ENCODE results near the gene ANO7. TPM values are rescaled to one million over a fixed set of nuclear protein-coding genes. Genes with fewer than 3 reads are reported as not detected.

The ANO7 gene
- total and polyA plus RNA-seq, 2 experiments from 2014 or later: 0.22 to 2.6 TPM

GRCh38 chr2:241198381-241199279, 10.2 kb downstream of the ANO7 start:
- no peak for DNase-seq

GRCh38 chr2:241199286-241199685, 10.8 kb downstream of the ANO7 start:
- H2AFZ ChIP-seq: no peak overlapping the region
- no peaks in the 10 kb centered on the region for H3K9me2 ChIP-seq (ENCODE audit: insufficient read depth)
- H3F3A ChIP-seq (ENCODE audit: insufficient read depth): no peaks in the 10 kb centered on the region
- no peak for DNase-seq
- H3K79me2 ChIP-seq (ENCODE audit: insufficient read depth): no peaks in the 10 kb centered on the region
- TF ChIP-seq EZH2phosphoT487 (IDR thresholded peaks at IDR 0.05; ENCODE audit: insufficient read depth, low read depth) (no peak), EZH2 (IDR thresholded peaks at IDR 0.05; ENCODE audit: insufficient read depth, poor library complexity, severe bottlenecking) (no peak)
- H3K4me2 ChIP-seq (ENCODE audit: unreplicated experiment): no peak overlapping the region
- no peak overlapping the region for H3K27ac ChIP-seq
- no peaks in the 10 kb centered on the region for H3K4me1 ChIP-seq (ENCODE audit: insufficient read depth)
- no peaks in the 10 kb centered on the region for H3K9me3 ChIP-seq (ENCODE audit: low read depth)
- H3K9ac ChIP-seq: no peak overlapping the region
- H3K27me3 ChIP-seq (replicated peaks; ENCODE audit: insufficient read depth): no peaks in the 10 kb centered on the region
- no peaks in the 10 kb centered on the region for H4K20me1 ChIP-seq (ENCODE audit: insufficient read depth)
- no peaks in the 10 kb centered on the region for H3K36me3 ChIP-seq (ENCODE audit: low read depth)
- no peak overlapping the region for H3K4me3 ChIP-seq
- WGBS, 2 experiments (ENCODE audit: low coverage in 1 of 2, low lambda C conversion rate in 2 of 2, missing lambda C conversion rate in 2 of 2): 78% methylated on average over 11 to 13 of the region's 16 CpGs
- in situ Hi-C loops (cut with MboI): no loop called here

More at GRCh38 chr2:241198381-241199279, 10.2 kb downstream of the ANO7 start:
- H3K36me3 ChIP-seq (ENCODE audit: low read depth): no peaks in the 10 kb centered on the region
- no peak overlapping the region for H2AFZ ChIP-seq
- H3K79me2 ChIP-seq (ENCODE audit: insufficient read depth): no peaks in the 10 kb centered on the region
- H3K9me2 ChIP-seq (ENCODE audit: insufficient read depth): no peaks in the 10 kb centered on the region
- no peaks in the 10 kb centered on the region for H4K20me1 ChIP-seq (ENCODE audit: insufficient read depth)
- no peak overlapping the region for H3K4me3 ChIP-seq
- H3K4me1 ChIP-seq (ENCODE audit: insufficient read depth): no peaks in the 10 kb centered on the region
- in situ Hi-C loops (cut with MboI): no loop called here
- TF ChIP-seq EZH2 (IDR thresholded peaks at IDR 0.05; ENCODE audit: insufficient read depth, poor library complexity, severe bottlenecking): no peak
- TF ChIP-seq EZH2phosphoT487 (IDR thresholded peaks at IDR 0.05; ENCODE audit: insufficient read depth, low read depth): no peak
- WGBS, 2 experiments (ENCODE audit: low coverage in 1 of 2, low lambda C conversion rate in 2 of 2, missing lambda C conversion rate in 2 of 2): 67 to 69% methylated on average over 27 of the region's 27 CpGs
- H3K9ac ChIP-seq: no peak overlapping the region
- H3K27ac ChIP-seq: no peak overlapping the region
- H3F3A ChIP-seq (ENCODE audit: insufficient read depth): no peaks in the 10 kb centered on the region
- no peaks in the 10 kb centered on the region for H3K27me3 ChIP-seq (replicated peaks; ENCODE audit: insufficient read depth)
- no peak overlapping the region for H3K4me2 ChIP-seq (ENCODE audit: unreplicated experiment)
- no peaks in the 10 kb centered on the region for H3K9me3 ChIP-seq (ENCODE audit: low read depth)

GRCh38 chr2:241199897-241200821, 11.7 kb downstream of the ANO7 start:
- no peaks in the 10 kb centered on the region for H3K4me1 ChIP-seq (ENCODE audit: insufficient read depth)
- H3K27ac ChIP-seq: no peak overlapping the region
- 80 to 82% methylated on average over 42 of the region's 42 CpGs for WGBS, 2 experiments (ENCODE audit: low coverage in 1 of 2, low lambda C conversion rate in 2 of 2, missing lambda C conversion rate in 2 of 2)
- H3K79me2 ChIP-seq (ENCODE audit: insufficient read depth): no peaks in the 10 kb centered on the region
- no peaks in the 10 kb centered on the region for H3K9me3 ChIP-seq (ENCODE audit: low read depth)
- no peak for TF ChIP-seq EZH2phosphoT487 (IDR thresholded peaks at IDR 0.05; ENCODE audit: insufficient read depth, low read depth)
- TF ChIP-seq EZH2 (IDR thresholded peaks at IDR 0.05; ENCODE audit: insufficient read depth, poor library complexity, severe bottlenecking): no peak
- H3K36me3 ChIP-seq (ENCODE audit: low read depth): no peaks in the 10 kb centered on the region
- no peaks in the 10 kb centered on the region for H4K20me1 ChIP-seq (ENCODE audit: insufficient read depth)
- H3K9me2 ChIP-seq (ENCODE audit: insufficient read depth): no peaks in the 10 kb centered on the region
- no peak for DNase-seq
- H3K4me2 ChIP-seq (ENCODE audit: unreplicated experiment): no peak overlapping the region
- H3K4me3 ChIP-seq: no peak overlapping the region
- H2AFZ ChIP-seq: no peak overlapping the region
- no peak overlapping the region for H3K9ac ChIP-seq
- in situ Hi-C loops (cut with MboI): no loop called here
- no peaks in the 10 kb centered on the region for H3K27me3 ChIP-seq (replicated peaks; ENCODE audit: insufficient read depth)
- H3F3A ChIP-seq (ENCODE audit: insufficient read depth): no peaks in the 10 kb centered on the region

DNA sequence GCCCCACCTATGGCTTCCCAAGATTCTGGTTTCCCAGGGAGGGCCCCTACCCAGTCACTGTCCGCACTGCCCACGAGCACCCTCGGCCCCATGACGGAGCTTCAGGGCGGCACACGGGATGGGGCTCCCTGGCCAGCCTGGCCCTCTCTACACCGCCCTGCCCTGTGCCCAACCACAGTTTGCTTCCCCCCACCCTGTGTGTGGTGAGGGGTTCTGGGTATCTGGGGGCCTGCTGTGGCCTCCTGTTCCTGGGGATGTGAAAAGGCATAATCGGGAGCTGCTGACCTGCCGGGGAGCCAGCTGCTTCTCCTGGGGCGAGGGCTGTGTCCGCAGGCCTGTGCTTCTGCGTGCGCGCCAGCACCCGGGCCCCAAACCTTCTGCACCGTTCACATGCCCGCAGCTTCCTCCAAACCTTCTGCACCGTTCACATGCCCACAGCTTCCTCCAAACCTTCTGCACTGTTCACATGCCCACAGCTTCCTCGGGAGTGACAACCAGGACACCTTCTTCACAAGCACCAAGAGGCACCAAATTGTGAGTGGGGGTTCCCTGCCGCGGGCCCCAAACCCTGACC, 12.4 kb downstream of the ANO7 start:
- H3K4me2 ChIP-seq (ENCODE audit: unreplicated experiment): no peak overlapping the region
- no peak for DNase-seq
- WGBS, 2 experiments (ENCODE audit: low coverage in 1 of 2, low lambda C conversion rate in 2 of 2, missing lambda C conversion rate in 2 of 2): 89 to 90% methylated on average over 21 of the region's 21 CpGs
- no peak overlapping the region for H3K9ac ChIP-seq
- H3K27ac ChIP-seq: no peak overlapping the region
- no peak overlapping the region for H3K4me3 ChIP-seq
- no peaks in the 10 kb centered on the region for H4K20me1 ChIP-seq (ENCODE audit: insufficient read depth)
- no peak overlapping the region for H2AFZ ChIP-seq
- H3K9me2 ChIP-seq (ENCODE audit: insufficient read depth): no peaks in the 10 kb centered on the region
- H3K4me1 ChIP-seq (ENCODE audit: insufficient read depth): no peaks in the 10 kb centered on the region
- H3K36me3 ChIP-seq (ENCODE audit: low read depth): no peaks in the 10 kb centered on the region
- no peaks in the 10 kb centered on the region for H3K79me2 ChIP-seq (ENCODE audit: insufficient read depth)
- no peaks in the 10 kb centered on the region for H3K9me3 ChIP-seq (ENCODE audit: low read depth)
- H3K27me3 ChIP-seq (replicated peaks; ENCODE audit: insufficient read depth): no peaks in the 10 kb centered on the region
- in situ Hi-C loops (cut with MboI): no loop called here
- H3F3A ChIP-seq (ENCODE audit: insufficient read depth): no peaks in the 10 kb centered on the region
- TF ChIP-seq EZH2phosphoT487 (IDR thresholded peaks at IDR 0.05; ENCODE audit: insufficient read depth, low read depth): no peak
- TF ChIP-seq EZH2 (IDR thresholded peaks at IDR 0.05; ENCODE audit: insufficient read depth, poor library complexity, severe bottlenecking): no peak

Measured in GM23248 (cell line).